SW480 (cell line): ENCODE measurements around the gene ACAD11.
"Not testable (repeated sequence)": the region's sequence is repeated elsewhere in the genome, so short reads cannot be mapped to it uniquely, and the experiment has no call there.

ENCODE experiments used
- DNase-seq: peaks from one replicate; pipeline ENCODE4 v3.0.0-alpha.2; 2016; ENCODE audit warnings: low spot score

ACAD11 gene

GRCh38 chr3:132645058-132645457 is 14.6 kb downstream of the ACAD11 start:
- DNase-seq: no peak

- no peak for DNase-seq
Observed at GRCh38 chr3:132643366-132643765, 16.2 kb downstream of the ACAD11 start.

- DNase-seq: no peak
Observed at GRCh38 chr3:132642539-132642847, 17.1 kb downstream of the ACAD11 start.

- peak; percentile 62 for DNase-seq
Observed at GRCh38 chr3:132641837-132642538, 17.6 kb downstream of the ACAD11 start.

GRCh38 chr3:132641427-132641826 is 18.2 kb downstream of the ACAD11 start:
- DNase-seq: not testable (repeated sequence)

- no peak for DNase-seq
Observed at GRCh38 chr3:132638706-132639105, 20.9 kb downstream of the ACAD11 start.

GRCh38 chr3:132637590-132637989 is 22.0 kb downstream of the ACAD11 start:
- DNase-seq: no peak

GRCh38 chr3:132635052-132635451 is 24.6 kb downstream of the ACAD11 start:
- no peak for DNase-seq

GRCh38 chr3:132630612-132631011 is 29.0 kb downstream of the ACAD11 start:
- no peak for DNase-seq

- peak; percentile 7 for DNase-seq
Observed at GRCh38 chr3:132629928-132630327, 29.7 kb downstream of the ACAD11 start.

- no peak for DNase-seq
Observed at GRCh38 chr3:132628157-132628556, 31.5 kb downstream of the ACAD11 start.

GRCh38 chr3:132626955-132627354 is 32.7 kb downstream of the ACAD11 start:
- no peak for DNase-seq

GRCh38 chr3:132625613-132626012 is 34.0 kb downstream of the ACAD11 start:
- no peak for DNase-seq

GRCh38 chr3:132624790-132625189 is 34.8 kb downstream of the ACAD11 start:
- DNase-seq: no peak

- no peak for DNase-seq
Observed at GRCh38 chr3:132623646-132624045, 36.0 kb downstream of the ACAD11 start.

GRCh38 chr3:132622761-132623160 is 36.8 kb downstream of the ACAD11 start:
- DNase-seq: no peak

- no peak for DNase-seq
Observed at GRCh38 chr3:132622148-132622547, 37.5 kb downstream of the ACAD11 start.

GRCh38 chr3:132616780-132617179 is 42.8 kb downstream of the ACAD11 start:
- no peak for DNase-seq

GRCh38 chr3:132615881-132616280 is 43.7 kb downstream of the ACAD11 start:
- DNase-seq: no peak

GRCh38 chr3:132615301-132615700 is 44.3 kb downstream of the ACAD11 start:
- not testable (repeated sequence) for DNase-seq

- DNase-seq: not testable (repeated sequence)
Observed at GRCh38 chr3:132606620-132607019, 53.0 kb downstream of the ACAD11 start.

- no peak for DNase-seq
Observed at GRCh38 chr3:132606085-132606484, 53.5 kb downstream of the ACAD11 start.

GRCh38 chr3:132605374-132605792 is 54.2 kb downstream of the ACAD11 start:
- no peak for DNase-seq

- not testable (repeated sequence) for DNase-seq
Observed at GRCh38 chr3:132600614-132601013, 59.0 kb downstream of the ACAD11 start.
